HepG2 (cell line): ENCODE results near the gene ZNF22. TPM values are rescaled to one million over a fixed set of nuclear protein-coding genes. Genes with fewer than 3 reads are reported as not detected.

Experiments used
- ATAC-seq: fragments of 200-7000 bp; cut with Tn5 transposase; 3 replicates; pipeline ENCODE4 v1.9.1; 2020; ENCODE audit warnings: mild to moderate bottlenecking, moderate library complexity
- BruUV-seq: library from RNA; stranded (reverse); fragments of 400-500 nt; replicated peaks from 2 replicates; lab custom pipeline; 2021; lab: Mats Ljungman, UMichigan
- CTCF ChIA-PET: fragments of 300-600 bp; formaldehyde crosslinking; extraction: SDS; loops from one replicate; lab custom pipeline; 2021; ENCODE audit warnings: low total read pairs, inconsistent platforms, low intra/inter-chr PET ratio; lab: Yijun Ruan, JAX
- POLR2A ChIA-PET: fragments of 350-600 bp; sonication (Branson Sonifier 250); formaldehyde crosslinking; loops from one replicate; lab custom pipeline; 2020; ENCODE audit warnings: antibody characterized with exemption, inconsistent platforms; lab: Yijun Ruan, JAX
- DNase-seq: peaks from one replicate; pipeline ENCODE4 v3.0.0-alpha.2; 2015; ENCODE audit warnings: low spot score
- FAIRE-seq: peaks from 3 replicates; lab custom pipeline; 2011; peaks lifted over from hg19 to GRCh38; lab: Jason Lieb, UNC
- H2AFZ ChIP-seq: one replicate; pipeline ENCODE4 v1.6.1; 2011; ENCODE audit warnings: low read length, inconsistent platforms
- H3K27ac ChIP-seq: fragments of 300-600 bp; 3 replicates; pipeline ENCODE4 v1.8.0; 2011; ENCODE audit warnings: mixed run types, mild to moderate bottlenecking, mixed read lengths, low read length, inconsistent platforms; ENCODE audit not compliant: insufficient read depth; ENCODE audit errors: extremely low read length
- H3K27me3 ChIP-seq, 2 experiments: fragments of 200-600 bp in 1 of 2; 2 replicates in 1 of 2; 3 replicates in 1 of 2; pipeline versions ENCODE4 v1.6.0 to v1.8.0; 2011; ENCODE audit warnings: low read length in 2 of 2, mild to moderate bottlenecking in 2 of 2, moderate library complexity in 2 of 2, inconsistent platforms in 1 of 2; ENCODE audit not compliant: insufficient read depth in 2 of 2, control insufficient read depth in 1 of 2
- H3K36me3 ChIP-seq, 2 experiments: fragments of 200-600 bp in 1 of 2; replicated peaks in 1 of 2; 2 replicates in 1 of 2; 3 replicates in 1 of 2; pipeline versions ENCODE4 v1.5.1 to v1.8.0; 2011; ENCODE audit warnings: low read length in 2 of 2, inconsistent platforms in 1 of 2; ENCODE audit not compliant: insufficient read depth in 2 of 2, control insufficient read depth in 1 of 2
- H3K4me1 ChIP-seq: 2 replicates; pipeline ENCODE4 v1.5.1; 2012; ENCODE audit warnings: low read length, inconsistent platforms; ENCODE audit not compliant: insufficient read depth
- H3K4me2 ChIP-seq: 2 replicates; pipeline ENCODE4 v1.6.0; 2011; ENCODE audit warnings: low read depth, low read length, inconsistent platforms
- H3K4me3 ChIP-seq, 3 experiments: fragments of 200-600 bp in 1 of 3; sonication (generic), shearing (Covaris generic) in 1 of 3; replicated peaks in 1 of 3; 2 replicates each; pipeline ENCODE4 v1.5.1; 2011 to 2016; ENCODE audit warnings: low read length in 3 of 3, inconsistent platforms in 2 of 3, low read depth in 2 of 3, mild to moderate bottlenecking in 2 of 3, control low read depth in 1 of 3, mixed read lengths in 1 of 3; ENCODE audit not compliant: insufficient read depth in 1 of 3
- H3K79me2 ChIP-seq: one replicate; pipeline ENCODE4 v1.6.1; 2011; ENCODE audit warnings: low read length, inconsistent platforms; ENCODE audit not compliant: insufficient read depth
- H3K9ac ChIP-seq: 2 replicates; pipeline ENCODE4 v1.6.0; 2011; ENCODE audit warnings: mild to moderate bottlenecking, low read depth, low read length, inconsistent platforms; ENCODE audit not compliant: insufficient read depth
- H3K9me3 ChIP-seq: 2 replicates; pipeline ENCODE4 v1.5.1; 2012; ENCODE audit warnings: mild to moderate bottlenecking, low read length
- H4K20me1 ChIP-seq: 2 replicates; pipeline ENCODE4 v1.6.0; 2011; ENCODE audit warnings: inconsistent platforms, mild to moderate bottlenecking, low read length, moderate library complexity; ENCODE audit not compliant: insufficient read depth
- GZF1 ChIP-seq: sonication (generic); formaldehyde crosslinking; IDR thresholded peaks from 2 replicates; pipeline ENCODE4 v1.5.1; 2020; ENCODE audit warnings: mild to moderate bottlenecking, missing genetic modification reagents
- ISL2 ChIP-seq: sonication (generic); formaldehyde crosslinking; IDR thresholded peaks from 2 replicates; pipeline ENCODE4 v1.5.0; 2020; ENCODE audit warnings: missing genetic modification reagents
- JUN ChIP-seq: sonication (generic); formaldehyde crosslinking; IDR thresholded peaks from 2 replicates; pipeline ENCODE4 v1.4.0; 2020; ENCODE audit warnings: mild to moderate bottlenecking, missing genetic modification reagents
- NFE2 ChIP-seq: sonication (generic); formaldehyde crosslinking; IDR thresholded peaks from 2 replicates; pipeline ENCODE4 v1.4.0; 2020; ENCODE audit warnings: missing genetic modification reagents
- PCBP1 ChIP-seq: fragments of 200-400 bp; formaldehyde crosslinking; IDR thresholded peaks from 2 replicates; pipeline ENCODE4 v1.6.1; 2017; ENCODE audit warnings: mild to moderate bottlenecking, low read depth, low read length, borderline replicate concordance
- SATB2 ChIP-seq: sonication (generic); formaldehyde crosslinking; IDR thresholded peaks from 2 replicates; pipeline ENCODE4 v1.5.0; 2020; ENCODE audit warnings: missing genetic modification reagents
- THAP9 ChIP-seq: sonication (generic); formaldehyde crosslinking; IDR thresholded peaks from 2 replicates; pipeline ENCODE4; 2020; ENCODE audit warnings: missing genetic modification reagents, mild to moderate bottlenecking, borderline replicate concordance
- ZHX1 ChIP-seq: sonication (generic); formaldehyde crosslinking; IDR thresholded peaks from 2 replicates; pipeline ENCODE4 v1.8.1; 2022; ENCODE audit warnings: low read depth, mild to moderate bottlenecking, missing genetic modification reagents
- ZNF570 ChIP-seq: sonication (generic); formaldehyde crosslinking; IDR thresholded peaks from 2 replicates; pipeline ENCODE4 v1.4.0; 2020; ENCODE audit warnings: mild to moderate bottlenecking, missing genetic modification reagents, borderline replicate concordance
- ZNF646 ChIP-seq: sonication (generic); formaldehyde crosslinking; IDR thresholded peaks from 2 replicates; pipeline ENCODE4 v1.9.0; 2021; ENCODE audit warnings: mild to moderate bottlenecking, missing genetic modification reagents
- ZNF816 ChIP-seq: sonication (generic); formaldehyde crosslinking; IDR thresholded peaks from 2 replicates; pipeline ENCODE4 v1.8.0; 2022; ENCODE audit warnings: missing genetic modification reagents, mild to moderate bottlenecking, borderline replicate concordance
- WGBS: methylation state at CpG from one replicate; pipeline ENCODE4 v1.1.6; 2017; ENCODE audit warnings: low lambda C conversion rate; 5-methylcytosine and 5-hydroxymethylcytosine counted together
- in situ Hi-C: cut with HindIII; loops from 2 replicates; pipeline ENCODE4 v1.10.0; 2017; ENCODE audit warnings: low pct_unique_long_range_greater_than_20kb; ENCODE audit not compliant: extremely low pct_ligation_motif_present
- intact Hi-C: fragments of 100-400 bp; cut with micrococcal nuclease; formaldehyde crosslinking; loops from one replicate; pipeline ENCODE4 v1.10.0; 2022; ENCODE audit not compliant: unreplicated experiment
- polyA plus RNA-seq, 8 experiments: library from polyadenylated mRNA; depleted of rRNA in 3 of 8; stranded (reverse) in 7 of 8; unstranded in 1 of 8; fragments of >200 nt; fragmentation: Illumina TruSeq in 4 of 8; extraction: Trizol in 4 of 8; gene quantifications; 2 replicates each; pipeline versions ENCODE4 v1.2.1 to v1.2.3, GENCODE V29; 2011 to 2016; ENCODE audit warnings: low read depth in 4 of 8, missing spikeins in 1 of 8, mixed read lengths in 1 of 8; ENCODE audit not compliant: insufficient read depth in 1 of 8
- total RNA-seq, 5 experiments: library from RNA; depleted of rRNA; stranded (reverse); fragments of >200 nt; fragmentation: Illumina TruSeq; extraction: Trizol; gene quantifications; 2 replicates each; pipeline ENCODE4 v1.2.3, GENCODE V29; 2016; ENCODE audit warnings: low read depth in 1 of 5

ZNF22 gene
- total and polyA plus RNA-seq, 2 of the 13 experiments (the other 11 are each of a cell fraction or from before 2014, with no cell fraction given) = 0.40 to 1.3 TPM

- H3K27ac ChIP-seq = no peak overlapping the region
- H2AFZ ChIP-seq = no peak overlapping the region
- H3K27me3 ChIP-seq = no peaks in the 10 kb centered on the region
- 39% methylated on average over 7 of the region's 7 CpGs for WGBS
- no peak overlapping the region for H3K4me3 ChIP-seq
- BruUV-seq = no TSS peak
- no peaks in the 10 kb centered on the region for H3K9me3 ChIP-seq
- intact Hi-C loops (no loop called here), in situ Hi-C loops (no loop called here)
- TF ChIP-seq JUN (CRISPR knock-in tag) (no peak), ISL2 (CRISPR knock-in tag) (no peak), ZNF816 (CRISPR knock-in tag) (no peak), SATB2 (CRISPR knock-in tag) (no peak), NFE2 (CRISPR knock-in tag) (no peak), PCBP1 (no peak), ZNF646 (CRISPR knock-in tag) (no peak), ZNF570 (CRISPR knock-in tag) (no peak), ZHX1 (CRISPR knock-in tag) (no peak), GZF1 (no peak), THAP9 (CRISPR knock-in tag) (no peak)
- DNase-seq (no peak), ATAC-seq (no peak), FAIRE-seq (no peak)
- ChIA-PET POLR2A (no interaction called here), CTCF (no interaction called here)
- no peak overlapping the region for H3K9ac ChIP-seq
- no peaks in the 10 kb centered on the region for H3K4me1 ChIP-seq
- no peaks in the 10 kb centered on the region for H4K20me1 ChIP-seq
- no peaks in the 10 kb centered on the region for H3K36me3 ChIP-seq
- H3K4me2 ChIP-seq = no peak overlapping the region
- H3K79me2 ChIP-seq = no peaks in the 10 kb centered on the region
Measured at GRCh38 chr10:45044290-45044689, 43.6 kb downstream of the ZNF22 start.
